HuH-7 (cell line): ENCODE results near the gene KPNA3.
"Not testable (repeated sequence)": the region's sequence is repeated elsewhere in the genome, so short reads cannot be mapped to it uniquely, and the experiment has no call there.

ENCODE experiments used
- DNase-seq: peaks from one replicate; pipeline ENCODE4 v3.0.0; 2011; ENCODE audit warnings: low spot score

KPNA3 gene

DNA sequence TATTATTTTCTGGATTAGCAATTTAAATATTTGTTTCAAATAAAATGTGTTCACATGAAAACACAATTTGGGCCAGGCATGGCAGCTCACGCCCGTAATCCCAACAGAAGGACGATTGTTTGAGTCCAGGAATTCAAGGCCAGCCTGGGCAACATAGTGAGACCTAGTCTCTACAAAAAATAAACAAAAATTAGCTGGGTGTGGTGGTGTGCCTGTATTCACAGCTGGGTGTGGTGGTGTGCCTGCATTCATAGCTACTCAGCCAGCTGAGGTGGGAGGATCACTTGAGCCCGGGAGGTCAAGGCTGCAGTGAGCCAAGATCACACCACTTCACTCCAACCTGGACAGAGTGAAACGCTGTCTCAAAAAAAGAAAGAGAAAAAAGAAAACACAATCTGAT lies 46.4 kb downstream of the KPNA3 start:
- DNase-seq = no peak

DNA sequence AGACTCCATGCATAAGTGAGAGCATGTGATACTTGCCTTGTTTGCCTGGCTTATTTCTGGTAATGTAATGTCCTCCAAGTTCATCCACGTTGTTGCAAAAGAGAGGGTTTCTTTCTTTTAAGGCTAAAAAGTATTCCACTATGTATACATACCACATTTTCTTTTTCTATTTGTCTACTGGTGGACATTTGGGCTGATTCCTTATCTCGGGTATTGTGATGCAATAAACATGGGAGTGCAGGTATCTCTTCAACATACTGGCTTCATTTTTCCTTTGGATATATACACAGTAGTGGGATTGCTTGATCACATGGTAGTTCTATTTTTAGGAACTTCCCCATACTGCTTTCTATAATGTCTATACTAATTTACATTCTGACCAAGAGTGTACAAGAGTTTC lies 51.6 kb downstream of the KPNA3 start:
- no peak for DNase-seq

DNA sequence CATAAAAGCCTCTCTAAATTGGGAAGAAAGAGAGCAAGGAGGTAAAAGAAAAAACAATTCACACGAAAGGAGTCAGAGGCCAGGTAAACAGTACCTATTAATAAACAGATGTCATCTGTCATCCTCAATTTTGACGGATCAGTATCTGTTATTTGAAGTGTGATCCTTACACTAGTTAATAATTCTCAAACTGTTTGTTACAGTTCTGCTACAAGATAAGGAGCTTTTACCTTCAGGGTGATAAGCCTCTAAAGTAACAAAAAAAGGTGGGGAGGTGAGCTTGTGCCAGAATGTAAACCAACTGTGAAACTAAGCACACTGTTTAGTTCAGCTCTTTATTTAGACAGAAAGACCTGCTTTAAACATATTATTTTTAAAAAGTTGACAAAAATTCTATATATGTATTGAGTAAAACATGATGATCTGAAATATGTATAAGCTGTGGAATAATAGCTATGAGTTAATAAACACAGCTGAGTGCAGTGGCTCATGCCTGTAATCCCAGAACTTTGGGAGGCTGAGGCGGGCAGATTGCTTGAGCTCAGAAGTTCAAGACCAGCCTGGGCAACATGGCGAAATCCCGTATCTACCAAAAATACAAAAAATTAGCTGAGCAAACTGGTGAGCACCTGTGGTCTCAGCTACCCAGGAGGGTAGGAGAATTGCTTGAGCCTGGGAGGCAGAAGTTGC lies 52.8 kb downstream of the KPNA3 start:
- no peak for DNase-seq

DNA sequence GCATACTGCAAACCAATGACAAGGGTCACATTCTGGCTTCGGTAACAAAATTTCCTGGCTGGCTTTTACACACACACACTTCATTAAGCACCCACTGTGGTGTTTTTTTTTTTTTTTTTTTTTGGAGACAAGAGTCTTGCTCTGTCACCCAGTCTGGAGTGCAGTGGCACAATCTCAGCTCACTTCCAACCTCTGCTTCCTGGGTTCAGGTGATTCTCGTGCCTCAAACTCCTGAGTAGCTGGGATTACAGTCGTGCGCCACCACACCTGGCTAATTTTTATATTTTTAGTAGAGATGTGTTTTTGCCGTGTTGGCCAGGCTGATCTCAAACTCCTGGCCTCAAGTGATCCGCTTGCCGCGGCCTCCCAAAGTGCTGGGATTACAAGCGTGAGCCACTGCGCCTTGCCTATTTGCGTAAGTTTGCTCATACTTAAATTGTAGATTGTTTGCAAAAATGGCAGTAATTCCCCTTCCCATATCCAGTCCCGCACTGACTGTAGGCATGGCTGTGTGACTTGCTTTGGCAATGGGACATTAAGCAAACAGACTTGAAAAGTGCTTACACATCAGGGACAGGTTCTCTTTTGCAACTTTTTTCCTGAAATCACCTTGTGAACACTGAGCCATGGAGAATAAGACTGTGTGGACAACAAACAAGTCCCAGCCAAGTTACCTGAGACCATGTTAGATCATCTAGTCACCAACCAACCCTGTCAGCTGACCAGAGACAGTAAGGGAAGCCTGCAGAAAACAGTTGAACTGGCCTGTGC lies 59.1 kb downstream of the KPNA3 start:
- DNase-seq = peak; percentile 34

DNA sequence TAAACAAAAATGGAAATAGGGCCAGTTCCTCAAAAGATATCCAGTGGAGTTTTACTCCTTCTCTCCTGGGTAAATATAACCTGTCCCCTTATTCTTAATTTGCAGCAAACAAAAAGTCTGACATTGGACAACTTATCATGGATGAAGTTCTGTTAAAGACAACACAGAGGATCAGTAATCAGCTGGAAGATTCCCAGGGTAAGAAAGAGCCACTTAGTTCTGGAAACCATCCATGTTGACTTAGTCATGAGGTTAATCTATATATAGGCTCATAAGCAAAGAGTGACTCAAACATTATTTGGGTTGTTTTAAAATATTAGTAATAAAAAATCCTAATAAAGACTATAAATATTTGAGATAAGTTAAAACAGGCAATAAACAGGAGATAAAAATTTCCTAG lies 60.7 kb downstream of the KPNA3 start:
- no peak for DNase-seq

DNA sequence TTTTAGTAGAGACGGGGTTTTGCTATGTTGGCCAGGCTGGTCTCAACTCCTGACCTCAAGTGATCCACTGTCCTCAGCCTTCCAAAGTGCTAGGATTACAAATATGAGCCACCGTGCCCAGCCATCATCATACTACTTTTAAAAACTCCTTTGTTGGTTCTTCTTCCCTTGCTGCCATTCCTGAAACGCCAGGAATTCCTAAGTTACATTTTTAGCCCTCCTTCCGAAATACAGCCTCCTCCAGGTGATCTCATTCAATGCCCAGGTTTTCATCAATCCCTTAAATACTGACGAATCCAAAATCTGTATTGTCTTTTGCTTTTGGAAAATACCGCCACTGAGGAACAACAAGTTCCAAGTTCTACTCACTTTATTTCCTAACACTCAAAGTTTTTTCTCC lies 75.9 kb downstream of the KPNA3 start:
- DNase-seq = no peak

DNA sequence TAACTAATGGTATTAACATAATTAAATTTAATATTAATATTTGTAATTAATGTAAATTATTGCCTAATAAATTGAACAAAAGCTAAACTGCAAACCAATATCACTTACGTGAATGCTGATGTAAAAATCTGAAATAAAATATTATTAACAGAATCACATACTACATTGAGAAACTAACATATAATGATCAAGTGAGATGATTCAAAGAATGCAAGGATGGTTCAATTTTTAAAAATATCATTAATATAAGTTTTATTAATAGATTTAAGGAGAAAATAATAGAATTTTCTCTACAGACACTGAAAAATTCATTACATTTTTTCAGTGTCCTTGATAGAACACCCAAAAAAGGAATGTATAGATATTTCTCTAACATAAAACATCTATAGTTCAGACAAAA lies 77.7 kb downstream of the KPNA3 start:
- no peak for DNase-seq

DNA sequence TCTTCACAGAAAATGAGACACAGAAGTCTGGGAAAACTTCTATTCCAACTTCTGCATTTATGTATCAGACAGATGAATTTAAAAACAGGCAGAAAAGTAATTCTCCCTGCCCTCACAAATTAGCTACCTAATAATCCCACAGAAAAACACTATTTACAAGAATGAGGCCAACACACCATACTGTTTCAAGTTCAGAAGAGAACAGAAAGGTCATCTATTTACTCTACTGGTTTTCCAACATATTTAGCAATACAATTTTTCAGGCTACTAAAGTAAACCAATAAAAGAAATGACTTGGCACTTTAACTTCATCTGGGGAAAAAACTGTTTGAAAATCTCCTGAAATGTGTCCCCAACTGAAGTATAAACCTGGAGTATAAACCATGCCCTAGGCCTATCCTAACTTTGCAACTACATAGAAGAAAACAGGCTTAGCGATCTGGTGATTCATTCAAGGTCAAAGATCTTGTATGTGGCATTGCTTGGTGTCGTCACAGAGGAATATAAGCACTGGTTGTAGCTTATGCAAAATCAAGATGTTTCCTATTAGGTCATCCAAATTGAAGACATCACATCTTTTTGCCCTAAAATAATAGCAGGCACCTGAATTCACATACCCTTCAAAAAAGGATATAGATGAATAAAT lies 81.1 kb downstream of the KPNA3 start:
- DNase-seq = no peak

DNA sequence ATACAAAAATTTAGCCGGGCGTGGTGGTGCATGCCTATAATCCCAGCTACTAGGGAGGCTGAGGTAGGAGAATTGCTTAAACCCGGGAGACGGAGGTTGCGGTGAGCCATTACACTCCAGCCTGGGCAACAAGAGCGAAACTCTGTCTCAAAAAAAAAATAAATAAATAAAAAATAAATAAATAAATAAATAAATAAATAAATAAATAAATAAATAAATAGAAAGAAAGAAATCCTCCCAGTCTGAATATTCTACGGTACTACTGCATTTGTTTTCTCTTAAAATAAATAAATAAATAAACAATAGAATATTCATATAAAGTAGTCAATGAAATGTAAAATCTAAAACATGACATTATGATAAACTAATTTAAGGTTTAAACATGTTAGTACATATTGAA lies 88.2 kb downstream of the KPNA3 start:
- not testable (repeated sequence) for DNase-seq

DNA sequence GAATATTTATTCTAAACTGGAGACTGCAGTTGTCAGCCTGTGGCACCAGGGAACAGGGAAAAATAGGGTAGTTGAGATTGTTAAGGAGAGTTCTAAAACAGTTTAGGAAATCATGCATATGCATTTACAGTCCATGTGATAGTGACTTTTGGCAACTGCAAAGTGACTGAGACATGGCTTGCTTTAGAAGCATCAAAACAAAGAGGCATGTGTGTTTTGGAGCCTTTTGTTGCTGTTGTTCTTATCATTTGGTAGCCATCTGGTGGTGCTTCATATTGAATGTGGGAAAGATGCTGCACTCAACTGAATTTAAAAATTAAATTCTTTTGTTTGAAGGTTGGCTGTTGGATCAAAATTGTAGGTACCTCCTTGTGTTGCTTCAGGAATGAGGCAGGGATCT lies 91.0 kb downstream of the KPNA3 start:
- DNase-seq = no peak

DNA sequence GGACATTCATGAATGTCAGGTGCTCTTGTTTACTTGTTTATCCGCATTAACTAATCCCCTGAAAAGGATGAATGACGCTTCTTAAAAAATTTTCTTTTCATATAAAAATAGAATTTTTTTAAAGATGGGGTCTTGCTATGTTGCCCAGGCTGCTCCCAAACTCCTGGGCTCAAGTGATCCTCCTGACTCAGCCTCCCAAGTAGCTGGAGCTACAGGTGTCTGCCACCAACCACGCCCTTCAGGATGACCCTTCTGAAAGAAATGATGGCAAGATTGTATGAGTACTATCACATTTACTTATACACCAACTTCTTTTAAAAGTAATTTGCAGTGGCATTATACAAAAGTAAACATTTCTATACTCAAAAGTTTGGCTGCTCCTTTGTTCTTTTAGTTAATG lies 95.0 kb downstream of the KPNA3 start:
- no peak for DNase-seq

DNA sequence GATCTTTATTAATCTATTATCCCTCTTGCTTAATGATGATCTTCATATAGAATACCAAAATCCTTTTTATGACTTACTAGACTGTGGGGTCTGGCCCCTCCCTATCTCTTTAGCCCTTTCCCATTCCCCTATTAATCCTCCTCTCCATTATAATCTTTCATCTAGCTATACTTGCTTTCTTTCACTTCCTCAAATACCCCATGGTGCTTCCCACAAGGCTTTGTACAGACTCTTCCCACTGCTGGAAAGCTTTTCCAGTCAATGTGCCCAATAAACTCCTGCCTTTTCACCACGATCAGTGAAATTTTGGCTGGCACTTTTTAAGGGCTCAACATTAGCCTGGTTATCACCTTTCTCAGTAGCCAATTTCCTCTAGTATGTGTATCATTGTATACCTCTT lies 98.0 kb downstream of the KPNA3 start:
- no peak for DNase-seq

DNA sequence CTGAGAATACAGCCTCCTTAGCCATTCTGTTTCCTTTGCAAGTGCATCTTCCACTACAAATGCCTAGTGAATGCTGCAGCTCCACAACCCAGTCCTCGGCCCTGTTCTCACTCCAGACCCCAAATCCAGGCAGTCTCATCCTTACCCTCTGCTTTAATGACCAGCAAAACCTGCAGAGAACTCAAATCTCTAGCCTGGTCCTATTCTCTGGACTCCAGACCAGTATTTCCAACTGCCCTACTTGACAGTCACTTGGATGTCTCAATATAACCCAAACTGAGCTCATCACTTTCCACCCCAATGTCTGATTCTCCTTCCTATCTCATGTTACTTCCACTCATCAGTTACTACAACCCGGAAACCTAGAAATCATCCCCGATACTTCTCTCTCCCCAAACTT lies 98.6 kb downstream of the KPNA3 start:
- DNase-seq = no peak

DNA sequence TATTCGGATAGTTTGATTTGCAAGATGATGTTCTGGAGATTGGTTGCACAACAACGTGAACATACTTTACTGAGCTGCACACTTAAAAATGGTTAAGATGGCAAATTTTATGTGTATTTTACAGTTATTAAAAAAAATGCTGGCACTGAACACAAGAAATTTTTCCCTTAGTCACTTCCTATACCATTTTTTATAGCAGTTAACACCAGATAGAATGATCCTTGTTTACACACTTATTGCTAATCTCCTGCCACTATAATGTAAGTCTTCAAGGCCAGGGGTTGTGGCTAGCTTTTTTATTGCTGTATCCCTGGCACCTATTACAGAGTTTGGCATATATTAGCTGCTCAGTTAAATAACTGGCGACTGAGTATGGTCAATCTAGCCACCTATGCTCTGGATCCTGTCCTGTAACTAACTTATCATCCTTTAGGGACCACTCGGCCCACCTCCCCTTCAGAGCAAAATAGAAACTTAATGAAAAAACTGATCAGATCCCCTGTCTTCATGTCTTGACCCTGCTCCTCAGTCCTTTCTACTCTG lies 99.2 kb downstream of the KPNA3 start:
- DNase-seq = no peak

DNA sequence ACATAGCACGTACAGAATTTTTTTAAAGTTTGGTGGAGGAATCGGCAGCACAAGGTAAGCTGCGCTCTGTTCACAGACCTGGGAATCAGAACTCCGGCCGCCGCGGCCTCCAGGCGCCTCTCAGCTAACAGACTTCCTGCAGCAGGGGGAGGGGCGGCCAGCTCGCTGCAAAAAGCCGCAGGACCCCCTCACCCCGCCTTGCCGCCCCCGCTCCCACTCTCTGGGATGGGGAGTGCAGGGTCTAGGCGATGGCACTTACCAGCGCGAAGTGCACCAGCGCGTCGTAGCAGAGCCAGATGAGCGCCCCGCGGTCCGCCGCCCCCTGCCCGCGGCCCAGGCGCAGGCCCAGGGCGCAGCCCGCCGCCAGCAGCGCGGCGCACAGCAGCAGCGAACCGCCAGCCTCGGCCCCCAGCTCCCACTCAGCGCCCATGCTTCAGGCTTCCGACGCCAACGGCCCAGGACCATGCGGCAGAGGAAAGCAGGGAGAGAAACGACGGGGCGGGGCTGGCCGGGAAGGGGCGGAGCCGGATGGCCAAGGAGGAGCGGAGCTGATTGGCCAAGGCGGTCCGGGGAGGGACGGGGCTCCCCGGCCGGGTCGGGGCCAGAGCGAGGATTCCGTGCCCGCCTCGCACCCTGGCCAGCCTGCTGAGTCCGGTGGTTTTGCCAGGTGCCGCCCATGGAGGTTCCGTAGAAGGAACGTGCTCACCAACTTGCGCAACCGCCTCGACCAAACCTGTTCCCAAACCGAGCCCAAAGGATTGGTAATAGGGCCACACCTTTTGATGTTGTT lies 101.3 kb downstream of the KPNA3 start, which contains the start of gene EBPL:
Gene EBPL (minus strand): TSS at position 492 of the 790 bp plus-strand sequence. CDS start 62 bp downstream, at position 430.
- DNase-seq = peak; percentile 87

DNA sequence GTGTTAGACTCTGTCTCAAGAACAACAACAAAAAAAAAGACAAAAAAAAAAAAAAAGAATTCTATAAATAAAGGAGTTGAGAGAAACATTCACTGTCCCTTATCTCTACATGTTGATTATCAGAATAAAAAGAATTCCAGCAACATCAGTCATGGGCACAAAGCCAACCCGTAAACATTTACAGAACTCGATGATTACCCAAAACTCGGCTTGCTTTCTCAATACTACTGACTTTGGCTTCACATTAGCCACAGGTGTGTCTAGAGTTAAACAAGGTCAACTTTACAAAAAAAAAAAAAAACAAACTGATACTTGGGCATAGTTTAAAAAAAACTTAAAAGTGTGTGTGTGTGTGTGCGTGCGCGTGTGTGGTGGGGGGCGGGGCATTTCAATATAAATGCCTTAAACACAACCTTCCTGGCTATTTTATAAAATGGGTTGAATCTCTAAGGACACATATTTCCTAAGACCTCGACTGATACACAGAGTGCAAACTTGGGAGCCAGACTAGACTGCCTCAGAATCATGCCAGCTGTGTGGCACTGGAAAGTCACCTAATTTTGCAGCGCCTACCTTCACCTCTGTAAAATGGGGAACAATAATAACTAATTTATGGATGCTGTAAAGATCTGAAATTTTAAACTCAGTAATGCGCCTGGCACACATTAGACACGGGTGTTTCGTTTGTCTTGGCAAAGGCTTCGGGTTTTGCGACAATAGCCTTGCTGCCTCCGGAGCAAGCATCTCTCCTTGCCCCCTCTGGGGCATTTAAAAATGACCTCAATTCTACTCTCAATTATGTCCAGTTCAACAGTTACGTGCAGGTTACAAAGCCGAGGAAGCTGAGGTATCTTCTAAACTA lies 102.1 kb downstream of the KPNA3 start:
- peak; percentile 39 for DNase-seq

DNA sequence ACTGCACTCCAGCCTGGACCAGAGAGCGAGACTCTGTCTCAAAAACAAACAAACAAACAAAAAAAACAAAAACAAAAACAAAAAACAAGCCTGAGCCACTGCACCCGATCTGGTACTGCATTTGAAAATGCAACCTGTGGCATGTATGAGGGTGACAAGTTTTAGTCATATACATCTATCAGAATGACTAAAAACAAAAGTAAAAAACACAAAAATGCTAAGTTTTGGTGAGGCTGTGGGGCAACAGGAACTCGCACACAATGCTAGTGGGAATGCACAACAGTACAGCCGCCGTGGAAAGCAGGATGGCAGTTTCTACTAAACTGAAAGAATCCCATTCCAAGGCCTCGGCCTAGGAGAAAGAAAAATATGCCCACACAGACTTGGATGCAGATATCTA lies 109.0 kb downstream of the KPNA3 start:
- DNase-seq = no peak

DNA sequence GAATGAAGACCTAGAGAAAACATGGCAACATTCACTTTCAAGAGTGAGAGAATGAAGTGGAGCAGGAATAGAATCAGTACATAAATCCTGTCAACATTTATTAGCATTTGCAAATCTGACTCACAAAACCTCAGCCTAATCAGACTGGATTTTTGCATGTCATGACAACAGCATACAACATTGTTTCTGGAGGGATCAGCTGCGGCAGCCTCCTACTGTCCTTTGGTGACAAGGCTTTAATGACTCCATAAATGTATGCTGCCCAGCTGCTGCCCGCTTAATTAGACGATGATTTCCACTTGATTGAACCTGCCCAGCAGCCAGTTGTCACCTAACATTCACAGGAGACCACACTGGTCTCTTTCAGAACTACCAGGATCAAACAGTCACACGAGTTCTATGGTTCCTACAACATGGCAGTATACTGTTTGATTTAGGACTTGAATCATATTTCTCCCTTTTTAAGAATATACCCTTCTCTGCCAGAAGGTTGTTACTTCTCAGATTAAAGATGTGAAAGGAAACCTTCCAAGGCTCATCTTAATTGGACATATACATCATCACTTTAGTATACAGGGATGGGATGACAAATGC lies 110.5 kb downstream of the KPNA3 start:
- no peak for DNase-seq

DNA sequence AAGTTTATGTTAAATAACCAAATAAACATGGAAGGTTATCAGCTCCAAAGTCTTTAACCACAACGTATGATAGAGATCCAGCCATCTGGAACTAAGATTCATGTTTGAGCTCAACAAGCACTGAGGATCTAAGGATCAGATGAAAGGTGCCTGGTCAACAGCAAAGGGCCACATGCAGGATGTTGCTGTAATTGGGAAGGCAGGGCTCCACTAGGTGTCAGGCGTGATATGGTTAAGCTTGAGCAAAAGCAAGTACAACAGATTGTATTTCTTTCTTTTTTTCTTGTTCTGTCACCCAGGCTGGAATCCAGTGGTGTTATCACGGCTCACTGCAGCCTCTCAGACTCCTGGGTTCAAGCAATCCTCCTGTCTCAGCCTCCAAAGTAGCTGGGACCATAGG lies 113.2 kb downstream of the KPNA3 start:
- peak; percentile 22 for DNase-seq

DNA sequence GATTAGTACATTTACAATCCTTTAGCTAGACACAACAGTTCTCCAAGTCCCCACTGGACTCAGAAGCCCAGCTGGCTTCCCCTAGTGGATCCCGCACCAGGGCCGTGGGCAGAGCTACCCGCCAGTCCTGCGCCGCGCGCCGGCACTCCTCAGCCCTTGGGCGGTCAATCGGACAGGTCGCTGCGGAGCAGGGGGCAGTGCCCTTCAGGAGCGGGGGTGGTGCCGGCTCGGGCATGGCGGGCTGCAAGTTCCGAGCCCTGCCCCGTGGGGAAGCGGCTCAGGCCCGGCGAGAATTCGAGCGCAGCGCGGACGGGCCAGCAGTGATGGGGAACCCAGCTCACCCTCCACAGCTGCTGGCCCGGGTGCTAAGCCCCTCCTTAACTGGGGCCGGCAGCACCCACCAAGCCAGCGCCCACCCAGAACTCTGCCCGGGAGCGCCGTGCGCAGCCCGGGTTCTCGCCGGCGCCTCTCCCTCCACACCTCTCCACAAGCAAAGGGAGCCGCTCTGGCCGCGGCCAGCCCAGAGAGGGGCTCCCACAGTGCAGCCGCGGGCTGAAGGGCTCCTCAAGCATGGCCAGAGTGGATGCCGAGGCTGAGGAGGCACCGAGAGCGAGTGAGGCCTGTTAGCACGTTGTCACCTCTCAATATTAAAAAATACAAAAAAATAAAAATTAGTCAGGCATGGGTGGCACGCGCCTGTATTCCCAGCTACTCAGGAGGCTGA lies 114.1 kb downstream of the KPNA3 start:
- DNase-seq = no peak
